ENCODE measurements around the gene ETHE1.

DNA sequence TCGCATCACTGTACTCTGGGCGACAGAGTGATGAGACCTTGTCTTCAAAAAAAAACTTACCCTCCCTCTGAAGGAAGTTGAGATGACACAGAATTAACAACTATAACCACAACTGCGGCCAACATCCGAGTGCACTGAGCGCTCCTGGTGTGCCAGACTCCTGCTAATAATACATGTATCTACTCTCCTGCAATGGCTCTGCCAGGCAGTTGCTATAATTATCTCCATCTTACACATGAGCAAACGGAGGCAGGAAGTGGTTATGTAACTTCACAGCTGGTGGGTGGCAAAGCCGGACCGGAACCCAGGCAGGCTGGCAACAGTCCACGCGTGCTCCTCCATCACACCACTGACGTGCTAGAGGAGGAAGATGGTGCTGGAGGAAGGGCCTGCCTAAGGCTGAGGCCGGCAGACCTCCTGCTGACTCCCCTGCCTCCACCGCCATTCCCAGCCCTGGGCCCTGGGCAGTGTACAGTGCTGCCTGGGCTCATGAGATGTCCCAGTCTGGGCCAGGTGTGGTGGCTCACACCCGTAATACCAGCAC is 35.8 kb upstream of the ETHE1 start:
- TF ChIP-seq, protein P1, sequence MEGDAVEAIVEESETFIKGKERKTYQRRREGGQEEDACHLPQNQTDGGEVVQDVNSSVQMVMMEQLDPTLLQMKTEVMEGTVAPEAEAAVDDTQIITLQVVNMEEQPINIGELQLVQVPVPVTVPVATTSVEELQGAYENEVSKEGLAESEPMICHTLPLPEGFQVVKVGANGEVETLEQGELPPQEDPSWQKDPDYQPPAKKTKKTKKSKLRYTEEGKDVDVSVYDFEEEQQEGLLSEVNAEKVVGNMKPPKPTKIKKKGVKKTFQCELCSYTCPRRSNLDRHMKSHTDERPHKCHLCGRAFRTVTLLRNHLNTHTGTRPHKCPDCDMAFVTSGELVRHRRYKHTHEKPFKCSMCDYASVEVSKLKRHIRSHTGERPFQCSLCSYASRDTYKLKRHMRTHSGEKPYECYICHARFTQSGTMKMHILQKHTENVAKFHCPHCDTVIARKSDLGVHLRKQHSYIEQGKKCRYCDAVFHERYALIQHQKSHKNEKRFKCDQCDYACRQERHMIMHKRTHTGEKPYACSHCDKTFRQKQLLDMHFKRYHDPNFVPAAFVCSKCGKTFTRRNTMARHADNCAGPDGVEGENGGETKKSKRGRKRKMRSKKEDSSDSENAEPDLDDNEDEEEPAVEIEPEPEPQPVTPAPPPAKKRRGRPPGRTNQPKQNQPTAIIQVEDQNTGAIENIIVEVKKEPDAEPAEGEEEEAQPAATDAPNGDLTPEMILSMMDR (IDR thresholded peaks at IDR 0.05), result no peak
- TF ChIP-seq POLR2AphosphoS5 (IDR thresholded peaks at IDR 0.05) (peak; percentile 37), POLR2A (IDR thresholded peaks at IDR 0.05) (no peak), EP300 (IDR thresholded peaks at IDR 0.05) (no peak)
